CD4-positive, alpha-beta T cell treated with Interleukin-17A for 1 hour (primary cell): ENCODE data around the gene HBQ1.
"Not testable (repeated sequence)": the region's sequence is repeated elsewhere in the genome, so short reads cannot be mapped to it uniquely, and the experiment has no call there.

Experiments
- DNase-seq: peaks from one replicate; pipeline ENCODE4 v3.0.0-alpha.2; 2020

HBQ1 gene

GRCh38 chr16:211631-212180, 31.4 kb downstream of the HBQ1 start:
- not testable (repeated sequence) for DNase-seq

GRCh38 chr16:212999-213398, 32.7 kb downstream of the HBQ1 start:
- DNase-seq = no peak

- DNase-seq = no peak
Measured at GRCh38 chr16:220021-220420, 39.8 kb downstream of the HBQ1 start.

- DNase-seq = peak; percentile 13
Measured at GRCh38 chr16:228151-228851, 48.0 kb downstream of the HBQ1 start.

- DNase-seq = peak; percentile 88
Measured at GRCh38 chr16:228852-229730, 48.8 kb downstream of the HBQ1 start, which contains the start of gene LUC7L. Gene LUC7L (minus strand): TSS chr16:229449. CDS start chr16:229339, 110 bp downstream.

- DNase-seq = no peak
Measured at GRCh38 chr16:229731-230281, 49.5 kb downstream of the HBQ1 start.

- not testable (repeated sequence) for DNase-seq
Measured at GRCh38 chr16:230351-230750, 50.1 kb downstream of the HBQ1 start.
